ENCODE results near the gene KLHL40.

DNA sequence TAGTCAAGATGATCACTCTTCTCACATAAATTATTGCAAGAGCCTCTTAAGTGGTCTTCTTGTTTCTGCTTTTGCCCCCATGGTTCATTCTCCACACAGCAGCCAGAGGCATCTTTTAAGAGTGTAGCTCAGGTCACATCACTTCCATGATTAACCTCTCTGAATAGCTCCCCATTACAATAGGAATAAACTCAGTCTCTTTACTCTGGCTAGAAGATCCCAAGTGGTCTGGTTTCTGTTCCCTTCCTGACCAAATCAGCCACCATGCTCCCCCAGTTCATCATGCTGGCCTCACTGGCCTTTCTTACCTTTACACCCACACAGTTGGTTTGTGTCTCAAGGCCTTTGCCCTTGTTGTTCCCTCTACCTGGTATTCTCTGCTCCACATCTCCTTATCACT lies 9.0 kb downstream of the KLHL40 start:
- no peak for TF ChIP-seq CTCF (IDR thresholded peaks at IDR 0.05)
- no peak for TF ChIP-seq POLR2AphosphoS5 (IDR thresholded peaks at IDR 0.05; ENCODE audit: low read depth, low read length)
- no peak for TF ChIP-seq REST (IDR thresholded peaks at IDR 0.05; ENCODE audit: insufficient read depth in 1 of 2, low read depth in 2 of 2, low read length in 1 of 2)

Data from Panc1 (cell line).